Fibroblast of peridontal ligament (primary cell): ENCODE measurements around the gene CERS5.

Experiments
- DNase-seq: peaks from one replicate; pipeline ENCODE4 v3.0.0-alpha.2; 2010; ENCODE audit errors: extremely low read depth

Gene CERS5

GRCh38 chr12:50167049-50167828 lies at the start of gene CERS5:
TSS of gene CERS5 (minus strand) at chr12:50167369. CDS start at chr12:50167297, 72 bp downstream.
- peak; percentile 96 for DNase-seq

GRCh38 chr12:50215033-50215432 lies 47.9 kb upstream of the CERS5 start:
- DNase-seq: peak; percentile 60

- DNase-seq: no peak
These were observed 46.8 kb upstream of the CERS5 start for GRCh38 chr12:50214018-50214417.

- no peak for DNase-seq
These were observed 46.3 kb upstream of the CERS5 start for GRCh38 chr12:50213439-50213838.

- no peak for DNase-seq
These were observed 44.9 kb upstream of the CERS5 start for GRCh38 chr12:50212071-50212467.

- DNase-seq: no peak
These were observed 44.4 kb upstream of the CERS5 start for GRCh38 chr12:50211392-50212070.

- no peak for DNase-seq
These were observed 40.3 kb upstream of the CERS5 start for GRCh38 chr12:50207424-50207823.

GRCh38 chr12:50205648-50206047 lies 38.5 kb upstream of the CERS5 start:
- no peak for DNase-seq

- DNase-seq: no peak
These were observed 36.5 kb upstream of the CERS5 start for GRCh38 chr12:50203691-50204090.

GRCh38 chr12:50201987-50202521 lies 34.9 kb upstream of the CERS5 start:
- no peak for DNase-seq

- peak; percentile 52 for DNase-seq
These were observed 33.5 kb upstream of the CERS5 start for GRCh38 chr12:50200552-50201273.

- no peak for DNase-seq
These were observed 31.7 kb upstream of the CERS5 start for GRCh38 chr12:50198829-50199228.

GRCh38 chr12:50197297-50197727 lies 30.1 kb upstream of the CERS5 start:
- no peak for DNase-seq

GRCh38 chr12:50196537-50196936 lies 29.4 kb upstream of the CERS5 start:
- no peak for DNase-seq

GRCh38 chr12:50195832-50196231 lies 28.7 kb upstream of the CERS5 start:
- DNase-seq: peak; percentile 54

- DNase-seq: peak; percentile 69
These were observed 25.7 kb upstream of the CERS5 start for GRCh38 chr12:50192908-50193307.

GRCh38 chr12:50192236-50192635 lies 25.1 kb upstream of the CERS5 start:
- DNase-seq: no peak

- no peak for DNase-seq
These were observed 23.7 kb upstream of the CERS5 start for GRCh38 chr12:50190859-50191258.

- DNase-seq: no peak
These were observed 21.9 kb upstream of the CERS5 start for GRCh38 chr12:50188875-50189575.

GRCh38 chr12:50188241-50188781 lies 21.1 kb upstream of the CERS5 start:
- peak; percentile 55 for DNase-seq
